CD14-positive monocyte (primary cell): ENCODE measurements around the gene MMEL1. TPM values are rescaled to one million over a fixed set of nuclear protein-coding genes. Genes with fewer than 3 reads are reported as not detected.

Experiments
- DNase-seq, 3 donors: peaks; one replicate each; pipeline ENCODE4 v3.0.0-alpha.2; 2011 to 2022
- H2AFZ ChIP-seq: 2 replicates; pipeline ENCODE4 v1.6.0; 2012; ENCODE audit warnings: mild to moderate bottlenecking, low read depth, low read length, inconsistent platforms; ENCODE audit not compliant: insufficient read depth, poor library complexity, severe bottlenecking
- H3K27ac ChIP-seq, 2 donors: 1 replicate in 1 of 2; 2 replicates in 1 of 2; pipeline ENCODE4 v1.5.1; 2012 to 2013; ENCODE audit warnings: low read length in 2 of 2, control low read depth in 1 of 2, inconsistent platforms in 1 of 2, low read depth in 1 of 2, mild to moderate bottlenecking in 1 of 2
- H3K27me3 ChIP-seq, 2 donors: one replicate each; pipeline versions ENCODE4 v1.6.0 to v1.6.1; 2011 to 2013; ENCODE audit warnings: low read length in 2 of 2; ENCODE audit not compliant: control insufficient read depth in 2 of 2, insufficient read depth in 2 of 2
- H3K36me3 ChIP-seq, 2 donors: replicated peaks in 1 of 2; 1 replicate in 1 of 2; 2 replicates in 1 of 2; pipeline versions ENCODE4 v1.5.1 to v1.6.1; 2012 to 2013; ENCODE audit warnings: low read length in 2 of 2, control low read depth in 1 of 2, inconsistent platforms in 1 of 2, mild to moderate bottlenecking in 1 of 2; ENCODE audit not compliant: insufficient read depth in 2 of 2, control insufficient read depth in 1 of 2
- H3K4me1 ChIP-seq, 2 donors: 1 replicate in 1 of 2; 2 replicates in 1 of 2; pipeline versions ENCODE4 v1.5.1 to v1.6.1; 2012 to 2013; ENCODE audit warnings: low read length in 2 of 2, control low read depth in 1 of 2, inconsistent platforms in 1 of 2, mild to moderate bottlenecking in 1 of 2, moderate library complexity in 1 of 2; ENCODE audit not compliant: insufficient read depth in 2 of 2, control insufficient read depth in 1 of 2
- H3K4me2 ChIP-seq: replicated peaks from 2 replicates; pipeline ENCODE3; 2012; ENCODE audit warnings: low read length, moderate library complexity, mild to moderate bottlenecking; ENCODE audit not compliant: poor library complexity, severe bottlenecking; ENCODE audit errors: extremely low read depth
- H3K4me3 ChIP-seq, 3 experiments: fragments of 200-600 bp in 1 of 3; sonication (generic) in 1 of 3; replicated peaks in 1 of 3; 1 replicate in 2 of 3; 2 replicates in 1 of 3; pipeline ENCODE4 v1.5.1; 2011 to 2013; ENCODE audit warnings: low read length in 3 of 3, mild to moderate bottlenecking in 3 of 3, control low read depth in 2 of 3, low read depth in 2 of 3, inconsistent platforms in 1 of 3, moderate library complexity in 1 of 3
- H3K79me2 ChIP-seq: 2 replicates; pipeline ENCODE4 v1.6.0; 2012; ENCODE audit warnings: mild to moderate bottlenecking, control low read depth, inconsistent platforms, low read length, moderate library complexity; ENCODE audit not compliant: insufficient read depth
- H3K9ac ChIP-seq: 2 replicates; pipeline ENCODE4 v1.6.0; 2017; ENCODE audit warnings: low read length, mild to moderate bottlenecking; ENCODE audit not compliant: insufficient read depth, poor library complexity, severe bottlenecking
- H3K9me3 ChIP-seq, 2 donors: replicated peaks in 1 of 2; 1 replicate in 1 of 2; 2 replicates in 1 of 2; pipeline versions ENCODE4 v1.5.1 to v1.6.1; 2012 to 2013; ENCODE audit warnings: low read length in 2 of 2, control low read depth in 1 of 2; ENCODE audit not compliant: control insufficient read depth in 1 of 2, insufficient read depth in 1 of 2
- H4K20me1 ChIP-seq: 2 replicates; pipeline ENCODE4 v1.6.0; 2012; ENCODE audit warnings: mild to moderate bottlenecking, low read length, control low read depth, moderate library complexity; ENCODE audit not compliant: insufficient read depth
- H3K27ac Mint-ChIP-seq, 7 donors: one replicate each; pipeline ENCODE4 v1.8.0; 2020; ENCODE audit warnings: mild to moderate bottlenecking in 7 of 7, mixed read lengths in 7 of 7, moderate library complexity in 6 of 7, inconsistent platforms in 2 of 7
- H3K27me3 Mint-ChIP-seq, 3 donors: one replicate each; pipeline ENCODE4 v1.8.0; 2021 to 2022; ENCODE audit warnings: low read depth in 3 of 3, mild to moderate bottlenecking in 3 of 3, mixed read lengths in 3 of 3, moderate library complexity in 3 of 3, inconsistent platforms in 1 of 3
- H3K36me3 Mint-ChIP-seq, 2 donors: one replicate each; pipeline ENCODE4 v1.8.0; 2020; ENCODE audit warnings: mixed read lengths in 2 of 2, inconsistent platforms in 1 of 2, mild to moderate bottlenecking in 1 of 2
- H3K4me1 Mint-ChIP-seq: one replicate; pipeline ENCODE4 v1.8.0; 2020; ENCODE audit warnings: mild to moderate bottlenecking, mixed read lengths
- H3K4me3 Mint-ChIP-seq, 2 donors: one replicate each; pipeline ENCODE4 v1.8.0; 2020; ENCODE audit warnings: mild to moderate bottlenecking in 2 of 2, mixed read lengths in 2 of 2, moderate library complexity in 1 of 2
- H3K9me3 Mint-ChIP-seq, 7 donors: one replicate each; pipeline ENCODE4 v1.8.0; 2020 to 2022; ENCODE audit warnings: mixed read lengths in 7 of 7, mild to moderate bottlenecking in 6 of 7, moderate library complexity in 6 of 7, inconsistent platforms in 2 of 7
- CTCF ChIP-seq: fragments of 200-600 bp; IDR thresholded peaks from one replicate; pipeline ENCODE4 v1.8.0; 2022; ENCODE audit warnings: antibody characterized with exemption, mild to moderate bottlenecking
- WGBS: methylation state at CpG from one replicate; pipeline ENCODE4 v1.1.5; 2013; ENCODE audit warnings: missing lambda C conversion rate; ENCODE audit not compliant: insufficient coverage; 5-methylcytosine and 5-hydroxymethylcytosine counted together
- intact Hi-C, 2 donors: fragments of 100-400 bp; cut with micrococcal nuclease; formaldehyde crosslinking; loops; one replicate each; pipeline versions ENCODE4 v1.15.0 to v1.15.1; 2023
- polyA plus RNA-seq, 3 donors: library from polyadenylated mRNA; depleted of rRNA in 1 of 3; unstranded in 2 of 3; stranded (reverse) in 1 of 3; fragments of 300-500 nt in 2 of 3; fragments of >200 nt in 1 of 3; fragmentation: Illumina TruSeq in 2 of 3; gene quantifications; 1 replicate in 2 of 3; 2 replicates in 1 of 3; pipeline ENCODE4 v1.2.3, GENCODE V29; 2012 to 2021

MMEL1 gene
- polyA plus RNA-seq, 3 donors, result 1.1 to 4.4 (median 1.9) TPM

- Mint-ChIP-seq H3K9me3 (peaks cover 0 to 3% (median 0%) of the 10 kb centered on the region in 7 donors), H3K27ac (peak overlapping the region in 4 of 7 donors; percentile 10 to 87 (median 84)), H3K36me3 (peaks cover 2 to 6% of the 10 kb centered on the region in 2 donors), H3K4me1 (peaks cover 55% of the 10 kb centered on the region), H3K4me3 (peak overlapping the region in 1 of 2 donors; percentile 6), H3K27me3 (peaks cover 6 to 20% (median 13%) of the 10 kb centered on the region in 3 donors)
- Histone ChIP-seq H3K27ac (no peak overlapping the region), H3K9ac (no peak overlapping the region), H3K27me3 (peaks cover 0 to 4% of the 10 kb centered on the region in 2 donors), H4K20me1 (no peaks in the 10 kb centered on the region), H3K9me3 (no peaks in the 10 kb centered on the region), H3K4me3 (no peak overlapping the region), H3K4me1 (peaks cover 61 to 68% of the 10 kb centered on the region in 2 donors), H3K4me2 (no peak overlapping the region), H3K36me3 (no peaks in the 10 kb centered on the region), H3K79me2 (peaks cover 6% of the 10 kb centered on the region), H2AFZ (no peak overlapping the region)
- intact Hi-C loops, result no loop called here
- no peak for TF ChIP-seq CTCF
- 74% methylated on average over 3 of the region's 7 CpGs for WGBS
- peak; percentile 33 to 76 (median 35) for DNase-seq
Observed at GRCh38 chr1:2582391-2582790, 50.4 kb downstream of the MMEL1 start.

- Mint-ChIP-seq H3K4me3 (peak overlapping the region in 1 of 2 donors; percentile 62), H3K9me3 (peaks cover 0 to 4% (median 0%) of the 10 kb centered on the region in 7 donors), H3K4me1 (peaks cover 66% of the 10 kb centered on the region), H3K27me3 (peaks cover 5 to 16% (median 13%) of the 10 kb centered on the region in 3 donors), H3K36me3 (peaks cover 2 to 6% of the 10 kb centered on the region in 2 donors), H3K27ac (peak overlapping the region in 5 of 7 donors; percentile 42 to 94 (median 73))
- 98% methylated on average over 9 of the region's 10 CpGs for WGBS
- intact Hi-C loops, result no loop called here
- Histone ChIP-seq H3K9me3 (no peaks in the 10 kb centered on the region), H3K27ac (no peak overlapping the region), H3K9ac (no peak overlapping the region), H2AFZ (no peak overlapping the region), H3K27me3 (no peaks in the 10 kb centered on the region), H3K79me2 (peaks cover 6% of the 10 kb centered on the region), H3K4me2 (no peak overlapping the region), H3K36me3 (no peaks in the 10 kb centered on the region), H3K4me3 (no peak overlapping the region), H4K20me1 (no peaks in the 10 kb centered on the region), H3K4me1 (peaks cover 73 to 74% of the 10 kb centered on the region in 2 donors)
- TF ChIP-seq CTCF, result no peak
- DNase-seq, result no peak
Observed at GRCh38 chr1:2580691-2581090, 52.1 kb downstream of the MMEL1 start.
